RPMI7951 (cell line): ENCODE measurements around the gene IDI2. TPM values are rescaled to one million over a fixed set of nuclear protein-coding genes. Genes with fewer than 3 reads are reported as not detected.
"Not testable (repeated sequence)": the region's sequence is repeated elsewhere in the genome, so short reads cannot be mapped to it uniquely, and the experiment has no call there.

ENCODE experiments used
- DNase-seq: peaks from one replicate; pipeline ENCODE4 v3.0.0-alpha.2; 2012; ENCODE audit warnings: low read depth
- total RNA-seq: library from RNA; depleted of rRNA; stranded (reverse); fragments of >200 nt; shearing (Covaris generic); gene quantifications from 2 replicates; pipeline ENCODE4 v1.2.3, GENCODE V29; 2014; rRNA removed

The IDI2 gene
- not detected in 2 replicates for total RNA-seq

GRCh38 chr10:1025683-1026082, at the start of gene IDI2:
IDI2 (minus strand) TSS chr10:1025859; CDS start chr10:1024723, 1,136 bp downstream.
- no peak for DNase-seq

GRCh38 chr10:1074748-1075308, 49.2 kb upstream of the IDI2 start:
- no peak for DNase-seq

- DNase-seq = no peak
These were observed 48.5 kb upstream of the IDI2 start for GRCh38 chr10:1074052-1074747.

- DNase-seq = no peak
These were observed 45.3 kb upstream of the IDI2 start for GRCh38 chr10:1070919-1071318.

GRCh38 chr10:1068380-1069361, 43.0 kb upstream of the IDI2 start:
- no peak for DNase-seq

- DNase-seq = not testable (repeated sequence)
These were observed 41.1 kb upstream of the IDI2 start for GRCh38 chr10:1066734-1067133.

- no peak for DNase-seq
These were observed 39.2 kb upstream of the IDI2 start for GRCh38 chr10:1064964-1065247.

- DNase-seq = no peak
These were observed 37.7 kb upstream of the IDI2 start for GRCh38 chr10:1063232-1063865.

GRCh38 chr10:1061930-1062774, 36.5 kb upstream of the IDI2 start:
- no peak for DNase-seq

- DNase-seq = no peak
These were observed 34.2 kb upstream of the IDI2 start for GRCh38 chr10:1059902-1060301.

- DNase-seq = no peak
These were observed 32.4 kb upstream of the IDI2 start for GRCh38 chr10:1058017-1058416.

GRCh38 chr10:1057106-1057657, 31.5 kb upstream of the IDI2 start:
- no peak for DNase-seq

- peak; percentile 93 for DNase-seq
These were observed 30.9 kb upstream of the IDI2 start, which contains the start of gene WDR37 for GRCh38 chr10:1056326-1057105. WDR37 (plus strand) TSS chr10:1056385; CDS start chr10:1072156, 15,771 bp downstream.

GRCh38 chr10:1054684-1055083, 29.0 kb upstream of the IDI2 start:
- no peak for DNase-seq

- DNase-seq = no peak
These were observed 24.9 kb upstream of the IDI2 start for GRCh38 chr10:1050554-1050953.

- DNase-seq = peak; percentile 36
These were observed 24.5 kb upstream of the IDI2 start for GRCh38 chr10:1050145-1050544.

GRCh38 chr10:1049425-1049958, 23.8 kb upstream of the IDI2 start:
- DNase-seq = no peak

GRCh38 chr10:1048732-1049424, 23.2 kb upstream of the IDI2 start, which contains the start of gene IDI1:
IDI1 (minus strand) TSS chr10:1049119; CDS start chr10:1049003, 116 bp downstream.
- peak; percentile 99 for DNase-seq

GRCh38 chr10:1048349-1048731, 22.7 kb upstream of the IDI2 start:
- no peak for DNase-seq
